Upper lobe of left lung (tissue), 4 donors: ENCODE data around the gene OR6M1.

Source experiments
- EP300 ChIP-seq, 4 donors: sonication (generic); formaldehyde crosslinking; IDR thresholded peaks; one replicate each; pipeline ENCODE4 v1.5.1; 2017; ENCODE audit warnings: antibody characterized with exemption in 4 of 4, control low read depth in 2 of 4
- POLR2A ChIP-seq, 4 donors: fragments of 450-650 bp; IDR thresholded peaks; one replicate each; pipeline ENCODE4 v1.5.1; 2016 to 2017; ENCODE audit warnings: antibody characterized with exemption in 4 of 4, mild to moderate bottlenecking in 2 of 4
- POLR2AphosphoS5 ChIP-seq, 2 donors: sonication (generic); formaldehyde crosslinking; IDR thresholded peaks; one replicate each; pipeline ENCODE4 v1.5.1; 2017; ENCODE audit warnings: antibody characterized with exemption in 2 of 2
- TF ChIP-seq, protein P1 (sequence below), 6 experiments: fragments of 450-650 bp in 4 of 6; fragments of 200-600 bp in 2 of 6; sonication (generic) in 2 of 6; IDR thresholded peaks; one replicate each; pipeline ENCODE4 v1.5.1; 2016 to 2019; ENCODE audit warnings: antibody characterized with exemption in 6 of 6

DNA sequence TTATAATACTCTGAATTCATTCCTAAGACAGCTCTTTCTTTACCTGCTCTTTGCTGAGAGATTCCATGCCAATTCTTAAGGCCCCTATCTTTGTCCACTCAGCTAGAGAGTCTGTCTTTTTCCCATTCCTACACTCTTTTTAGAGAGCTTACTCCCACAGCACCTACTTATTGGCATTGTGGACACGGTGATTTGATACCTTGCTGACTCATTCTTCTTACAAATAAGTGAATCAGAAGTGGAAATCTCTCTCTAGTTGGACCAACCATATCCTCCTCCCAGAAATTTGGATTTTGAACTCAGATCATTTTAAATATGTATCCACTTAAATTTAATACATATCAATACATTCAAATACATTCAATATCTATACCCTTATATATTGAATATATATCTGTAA, 32.5 kb upstream of the OR6M1 start:
- TF ChIP-seq POLR2AphosphoS5 (IDR thresholded peaks at IDR 0.05) (no peak), POLR2A (IDR thresholded peaks at IDR 0.05) (no peak), EP300 (IDR thresholded peaks at IDR 0.05) (no peak)
- TF ChIP-seq, protein P1, sequence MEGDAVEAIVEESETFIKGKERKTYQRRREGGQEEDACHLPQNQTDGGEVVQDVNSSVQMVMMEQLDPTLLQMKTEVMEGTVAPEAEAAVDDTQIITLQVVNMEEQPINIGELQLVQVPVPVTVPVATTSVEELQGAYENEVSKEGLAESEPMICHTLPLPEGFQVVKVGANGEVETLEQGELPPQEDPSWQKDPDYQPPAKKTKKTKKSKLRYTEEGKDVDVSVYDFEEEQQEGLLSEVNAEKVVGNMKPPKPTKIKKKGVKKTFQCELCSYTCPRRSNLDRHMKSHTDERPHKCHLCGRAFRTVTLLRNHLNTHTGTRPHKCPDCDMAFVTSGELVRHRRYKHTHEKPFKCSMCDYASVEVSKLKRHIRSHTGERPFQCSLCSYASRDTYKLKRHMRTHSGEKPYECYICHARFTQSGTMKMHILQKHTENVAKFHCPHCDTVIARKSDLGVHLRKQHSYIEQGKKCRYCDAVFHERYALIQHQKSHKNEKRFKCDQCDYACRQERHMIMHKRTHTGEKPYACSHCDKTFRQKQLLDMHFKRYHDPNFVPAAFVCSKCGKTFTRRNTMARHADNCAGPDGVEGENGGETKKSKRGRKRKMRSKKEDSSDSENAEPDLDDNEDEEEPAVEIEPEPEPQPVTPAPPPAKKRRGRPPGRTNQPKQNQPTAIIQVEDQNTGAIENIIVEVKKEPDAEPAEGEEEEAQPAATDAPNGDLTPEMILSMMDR (IDR thresholded peaks at IDR 0.05), result no peak
